Kidney (tissue), 14 donors: ENCODE data around the gene DYNC1I1. TPM values are rescaled to one million over a fixed set of nuclear protein-coding genes. Genes with fewer than 3 reads are reported as not detected.

Source experiments
- DNase-seq, 5 donors: peaks; one replicate each; pipeline ENCODE4 v3.0.0-alpha.2; 2013 to 2020
- FAIRE-seq: peaks from 2 replicates; lab custom pipeline; 2012; peaks lifted over from hg19 to GRCh38; lab: Jason Lieb, UNC
- H3K27ac ChIP-seq, 2 donors: one replicate each; pipeline ENCODE4 v1.7.0; 2013; ENCODE audit warnings: low read depth in 2 of 2, low read length in 2 of 2, inconsistent platforms in 1 of 2
- H3K27me3 ChIP-seq: one replicate; pipeline ENCODE4 v1.7.1; 2013; ENCODE audit warnings: low read length, inconsistent platforms; ENCODE audit not compliant: control insufficient read depth, insufficient read depth
- H3K36me3 ChIP-seq, 3 donors: one replicate each; pipeline versions ENCODE4 v1.7.0 to v1.7.1; 2013; ENCODE audit warnings: low read length in 3 of 3, control low read depth in 1 of 3, inconsistent platforms in 1 of 3; ENCODE audit not compliant: insufficient read depth in 3 of 3, control insufficient read depth in 2 of 3
- H3K4me1 ChIP-seq, 3 donors: one replicate each; pipeline versions ENCODE4 v1.7.0 to v1.7.1; 2013; ENCODE audit warnings: low read length in 3 of 3, inconsistent platforms in 1 of 3, low read depth in 1 of 3; ENCODE audit not compliant: control insufficient read depth in 2 of 3, insufficient read depth in 2 of 3
- H3K4me3 ChIP-seq, 3 donors: one replicate each; pipeline versions ENCODE4 v1.7.0 to v1.8.1; 2013; ENCODE audit warnings: low read length in 3 of 3, control low read depth in 1 of 3, inconsistent platforms in 1 of 3
- H3K9ac ChIP-seq, 3 donors: one replicate each; pipeline versions ENCODE4 v1.7.0 to v1.7.1; 2013; ENCODE audit warnings: low read length in 3 of 3, control low read depth in 1 of 3, inconsistent platforms in 1 of 3
- H3K9me3 ChIP-seq, 3 donors: one replicate each; pipeline versions ENCODE4 v1.7.0 to v1.7.1; 2013; ENCODE audit warnings: low read length in 3 of 3, control low read depth in 1 of 3, inconsistent platforms in 1 of 3; ENCODE audit not compliant: control insufficient read depth in 2 of 3, insufficient read depth in 1 of 3
- CTCF ChIP-seq: IDR thresholded peaks from 3 replicates; pipeline ENCODE4 v1.5.1; 2012; ENCODE audit warnings: mild to moderate bottlenecking, moderate library complexity, borderline replicate concordance; ENCODE audit not compliant: insufficient read depth; ENCODE audit errors: extremely low read depth
- intact Hi-C: fragments of 100-400 bp; cut with DNase I; formaldehyde crosslinking; loops from one replicate; pipeline ENCODE4 v1.11.1; 2022
- polyA plus RNA-seq: library from polyadenylated mRNA; stranded (reverse); fragments of 350-450 nt; fragmentation: Illumina TruSeq; extraction: RNeasy Lipid Tissue Mini Kit (QIAGEN cat#74804); gene quantifications from one replicate; pipeline ENCODE4 v1.2.3, GENCODE V29; 2014; ENCODE audit warnings: low read depth, low replicate concordance; ENCODE audit not compliant: insufficient read depth
- total RNA-seq: library from RNA; stranded (reverse); fragmentation: NEBNext Ultra II Directional; extraction: Animal tissue kit (Norgen Biotek cat#: 25700); gene quantifications from one replicate; pipeline ENCODE4 v1.2.1, GENCODE V29; 2021
- donor health status: control.
- donor health status: control.
- donor health status: control.
- donor health status: control.
- donor health status: control.
- donor health status: DM: yes; HTN: yes; CAD: no.
- donor health status: Normal renal cell carcinoma (clear cell type).

DYNC1I1 gene
- total and polyA plus RNA-seq, 2 donors from 2014 or later: 2.3 to 2.6 TPM

- Histone ChIP-seq H3K27me3 (no peaks in the 10 kb centered on the region), H3K36me3 (peaks cover 0 to 2% (median 0%) of the 10 kb centered on the region in 3 donors), H3K9me3 (no peaks in the 10 kb centered on the region), H3K9ac (no peak overlapping the region), H3K27ac (no peak overlapping the region), H3K4me1 (no peaks in the 10 kb centered on the region), H3K4me3 (no peak overlapping the region)
- DNase-seq: no peak
- no peak for FAIRE-seq
- intact Hi-C loops: no loop called here
- TF ChIP-seq CTCF: no peak
Measured at GRCh38 chr7:96116173-96116572, 343.8 kb downstream of the DYNC1I1 start.

- H3K27me3 ChIP-seq: no peaks in the 10 kb centered on the region
- H3K9ac ChIP-seq: no peak overlapping the region
- H3K27ac ChIP-seq: no peak overlapping the region
- no peak for TF ChIP-seq CTCF
- DNase-seq (peak in 4 of 5 donors; percentile 37 to 48 (median 44)), FAIRE-seq (no peak)
- H3K4me3 ChIP-seq: no peak overlapping the region
- peaks cover 0 to 3% (median 2%) of the 10 kb centered on the region in 3 donors for H3K36me3 ChIP-seq
- H3K9me3 ChIP-seq: no peaks in the 10 kb centered on the region
- no peaks in the 10 kb centered on the region for H3K4me1 ChIP-seq
- intact Hi-C loops: no loop called here
Measured at GRCh38 chr7:96118449-96119001, 346.2 kb downstream of the DYNC1I1 start.

- Histone ChIP-seq H3K4me1 (no peaks in the 10 kb centered on the region), H3K4me3 (no peak overlapping the region), H3K9ac (no peak overlapping the region), H3K36me3 (peaks cover 0 to 3% (median 2%) of the 10 kb centered on the region in 3 donors), H3K27me3 (no peaks in the 10 kb centered on the region), H3K27ac (no peak overlapping the region), H3K9me3 (no peaks in the 10 kb centered on the region)
- DNase-seq (no peak), FAIRE-seq (no peak)
- no peak for TF ChIP-seq CTCF
- intact Hi-C loops: no loop called here
Measured at GRCh38 chr7:96120445-96121225, 348.3 kb downstream of the DYNC1I1 start.
